T-helper 1 cell treated with Interleukin-12 subunit alpha and Interleukin-12 subunit beta and Interleukin-4 antibody, amounts not matched to agents 30 μg/mL and 1 μg/mL, for 36 hours (primary cell): Measurements from ENCODE around the gene LETM1.

Source experiments
- H3K27ac Mint-ChIP-seq: one replicate; pipeline ENCODE4 v1.8.0; 2021; ENCODE audit warnings: mild to moderate bottlenecking, mixed read lengths
- H3K27me3 Mint-ChIP-seq: one replicate; pipeline ENCODE4 v1.8.0; 2021; ENCODE audit warnings: low read depth, mixed read lengths
- H3K36me3 Mint-ChIP-seq: one replicate; pipeline ENCODE4 v1.8.0; 2021; ENCODE audit warnings: low read depth, mixed read lengths
- H3K4me1 Mint-ChIP-seq: one replicate; pipeline ENCODE4 v1.8.0; 2021; ENCODE audit warnings: low read depth, mixed read lengths
- H3K4me3 Mint-ChIP-seq: one replicate; pipeline ENCODE4 v1.8.0; 2021; ENCODE audit warnings: mild to moderate bottlenecking, moderate library complexity, mixed read lengths
- H3K9me3 Mint-ChIP-seq: one replicate; pipeline ENCODE4 v1.8.0; 2021; ENCODE audit warnings: mixed read lengths

LETM1 gene

DNA sequence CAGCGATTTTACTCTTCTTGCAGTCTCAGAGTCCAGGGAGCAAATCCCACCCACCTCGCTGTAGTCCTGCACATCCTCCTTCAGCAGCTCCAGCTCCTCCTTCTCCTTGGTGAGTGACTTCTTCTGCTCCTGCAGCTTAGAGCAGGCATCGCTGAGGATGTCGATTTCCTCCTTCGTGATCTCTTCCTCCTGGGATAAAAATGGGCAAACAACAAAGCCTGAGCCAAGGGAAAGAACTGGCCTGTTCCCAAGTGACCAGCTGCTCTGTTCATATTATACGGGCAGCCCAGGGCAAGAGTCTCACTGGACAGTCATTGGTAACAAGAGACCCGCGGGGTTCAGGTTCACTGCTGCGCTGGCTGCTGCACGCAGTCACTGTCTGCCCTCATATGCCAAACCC is 36.7 kb downstream of the LETM1 start:
- Mint-ChIP-seq H3K27me3 (no peaks in the 10 kb centered on the region), H3K36me3 (peaks cover 32% of the 10 kb centered on the region), H3K9me3 (no peaks in the 10 kb centered on the region), H3K4me3 (no peak overlapping the region), H3K4me1 (no peaks in the 10 kb centered on the region), H3K27ac (no peak overlapping the region)

DNA sequence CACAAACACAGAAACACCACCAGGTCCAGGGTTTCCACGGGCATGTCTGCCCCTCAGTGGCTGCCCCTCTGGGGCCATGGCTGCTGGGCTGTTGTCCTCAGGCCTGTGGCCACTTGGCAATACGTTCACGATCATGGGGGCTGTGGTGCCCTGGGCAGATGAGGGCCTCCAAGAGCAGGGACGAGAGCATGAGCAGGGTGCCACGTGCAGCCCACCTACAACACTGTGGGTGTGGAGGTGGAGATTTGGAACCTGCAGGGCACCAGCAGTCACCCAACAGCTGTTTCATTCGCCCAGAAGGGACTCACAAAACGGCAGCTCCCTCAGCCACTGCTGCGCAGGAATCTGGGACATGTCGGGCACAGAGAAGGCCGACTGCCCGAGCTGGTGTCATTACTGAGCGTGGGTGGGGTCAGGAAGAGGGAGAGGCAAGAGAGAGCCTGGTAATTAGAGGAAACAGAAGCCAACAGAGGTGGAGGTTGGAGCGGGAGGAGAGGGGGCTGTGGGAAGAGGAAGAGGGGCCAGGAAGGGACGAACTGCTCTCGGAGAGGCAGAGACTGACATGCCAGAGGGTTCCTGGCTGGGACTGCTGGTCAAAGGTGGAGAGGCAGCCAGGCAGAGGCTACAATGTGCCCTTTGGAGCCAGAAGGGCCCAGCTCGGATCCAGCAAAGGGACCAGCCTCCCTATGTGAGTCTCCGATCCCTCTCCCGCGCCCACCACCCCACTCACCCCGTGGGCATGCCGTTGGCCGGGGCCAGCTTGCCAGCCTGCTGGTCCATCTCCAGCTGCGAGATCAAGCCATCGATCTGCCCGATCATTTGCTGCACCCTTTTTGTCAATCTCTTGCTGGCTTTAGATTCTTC is 39.7 kb downstream of the LETM1 start:
- Mint-ChIP-seq H3K4me3 (no peak overlapping the region), H3K27ac (no peak overlapping the region), H3K36me3 (peaks cover 25% of the 10 kb centered on the region), H3K4me1 (no peaks in the 10 kb centered on the region), H3K27me3 (no peaks in the 10 kb centered on the region), H3K9me3 (no peaks in the 10 kb centered on the region)

DNA sequence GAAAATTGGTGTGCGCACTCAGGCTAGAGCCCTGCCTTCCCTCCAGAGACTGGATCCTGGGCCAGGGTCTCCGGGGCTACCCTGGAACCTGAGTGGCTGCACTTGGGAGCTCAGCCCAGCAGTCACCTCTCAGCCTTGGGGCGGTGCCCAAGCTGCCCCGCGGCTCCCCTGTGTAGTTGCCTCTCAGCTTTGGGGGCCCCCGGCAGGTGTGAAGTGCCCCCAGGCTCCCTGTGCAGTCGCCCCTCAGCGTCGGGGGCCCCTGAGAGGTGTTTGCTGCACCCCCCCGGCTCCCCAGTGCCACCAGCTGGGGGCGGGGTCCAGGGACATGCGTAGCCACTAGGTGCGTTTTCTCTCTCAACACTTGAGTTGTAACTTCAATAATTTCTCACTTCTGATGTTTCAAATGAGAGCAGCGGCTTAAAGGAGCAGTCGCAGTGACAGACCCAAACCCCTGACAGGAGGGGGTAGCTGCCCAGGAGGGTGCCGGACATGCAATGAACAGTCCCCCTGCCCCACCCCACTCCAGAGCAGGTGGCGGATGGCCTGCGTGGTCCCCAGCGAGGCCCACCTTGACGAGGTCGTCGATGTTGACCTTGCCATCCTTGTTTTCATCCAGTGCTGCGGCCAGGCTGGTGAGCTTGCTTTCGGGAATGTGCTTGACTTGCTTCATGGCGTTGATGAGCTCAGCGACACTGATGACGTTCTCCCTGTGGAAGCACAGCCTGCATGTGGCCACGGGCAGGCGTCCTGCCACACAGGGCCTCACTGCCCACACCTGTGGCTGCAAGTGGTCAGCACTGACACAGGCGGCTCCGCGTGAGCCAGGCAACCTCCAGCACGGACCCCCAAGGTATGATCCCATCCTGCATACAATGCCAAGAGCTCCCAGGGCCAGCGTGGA is 40.6 kb downstream of the LETM1 start:
- no peaks in the 10 kb centered on the region for H3K4me1 Mint-ChIP-seq
- no peaks in the 10 kb centered on the region for H3K27me3 Mint-ChIP-seq
- no peak overlapping the region for H3K27ac Mint-ChIP-seq
- peaks cover 25% of the 10 kb centered on the region for H3K36me3 Mint-ChIP-seq
- no peak overlapping the region for H3K4me3 Mint-ChIP-seq
- no peaks in the 10 kb centered on the region for H3K9me3 Mint-ChIP-seq

DNA sequence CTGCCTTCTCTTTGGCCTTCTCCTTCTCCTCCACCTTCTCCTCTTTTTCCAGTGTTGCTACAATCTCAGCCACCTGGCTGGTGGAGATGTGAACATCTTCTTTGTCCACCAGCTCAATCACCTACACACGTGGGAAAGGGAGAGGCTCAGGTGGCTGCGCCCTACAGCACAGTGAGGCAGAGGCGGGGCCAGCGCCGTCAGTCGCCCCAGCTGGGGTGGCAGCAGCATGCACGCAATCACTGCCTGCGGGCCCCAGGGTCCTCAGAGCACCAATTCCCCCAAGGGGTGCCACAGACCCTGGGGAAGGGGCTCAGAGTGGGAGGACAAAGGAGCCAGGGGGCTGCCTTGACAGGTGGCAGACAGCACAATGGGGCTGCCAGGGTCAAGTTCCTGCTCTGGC is 41.5 kb downstream of the LETM1 start:
- H3K4me1 Mint-ChIP-seq: no peaks in the 10 kb centered on the region
- no peaks in the 10 kb centered on the region for H3K27me3 Mint-ChIP-seq
- H3K36me3 Mint-ChIP-seq: peaks cover 20% of the 10 kb centered on the region
- no peak overlapping the region for H3K4me3 Mint-ChIP-seq
- H3K9me3 Mint-ChIP-seq: no peaks in the 10 kb centered on the region
- H3K27ac Mint-ChIP-seq: no peak overlapping the region

DNA sequence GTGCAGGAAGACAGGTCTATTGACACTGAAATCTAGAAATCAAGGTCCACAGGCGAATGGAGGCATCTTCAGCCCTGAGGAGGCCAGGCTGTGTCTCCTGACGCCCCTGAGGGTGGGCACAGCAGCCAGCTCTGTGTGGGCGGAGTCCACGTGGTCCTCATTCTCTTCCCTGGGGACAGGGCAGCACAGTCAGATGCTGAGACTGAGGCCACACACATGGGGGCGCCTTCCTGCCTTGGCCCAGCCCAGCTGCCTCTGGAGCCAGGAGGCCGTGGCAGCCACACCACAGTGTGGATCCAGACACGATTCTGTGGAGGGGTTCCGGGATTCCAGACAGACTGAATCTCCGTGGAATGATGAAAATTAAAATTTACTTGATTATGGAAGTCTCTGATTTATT is 42.0 kb downstream of the LETM1 start:
- H3K4me3 Mint-ChIP-seq: no peak overlapping the region
- H3K27me3 Mint-ChIP-seq: no peaks in the 10 kb centered on the region
- no peak overlapping the region for H3K27ac Mint-ChIP-seq
- H3K4me1 Mint-ChIP-seq: no peaks in the 10 kb centered on the region
- peaks cover 16% of the 10 kb centered on the region for H3K36me3 Mint-ChIP-seq
- H3K9me3 Mint-ChIP-seq: no peaks in the 10 kb centered on the region

DNA sequence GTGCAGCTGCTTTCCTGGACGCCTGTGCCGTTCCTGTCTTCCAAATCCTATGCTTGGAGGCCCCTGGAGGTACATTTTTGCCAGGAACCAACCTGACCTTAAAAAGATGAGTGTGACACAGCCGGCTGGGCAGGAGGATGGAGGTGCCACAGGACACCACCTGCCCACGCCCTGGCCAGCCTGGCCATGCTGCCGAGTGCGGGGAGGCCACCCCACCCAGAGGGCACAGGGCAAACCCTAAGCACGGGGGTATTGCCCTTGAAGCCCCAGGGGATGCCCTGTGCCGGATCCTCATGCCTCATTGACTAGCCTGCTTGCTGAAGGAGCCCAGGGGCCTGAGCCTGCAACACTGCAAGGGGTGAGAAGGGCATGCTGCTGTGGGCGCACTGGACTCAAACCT is 42.7 kb downstream of the LETM1 start:
- Mint-ChIP-seq H3K9me3 (no peaks in the 10 kb centered on the region), H3K4me1 (no peaks in the 10 kb centered on the region), H3K36me3 (peaks cover 16% of the 10 kb centered on the region), H3K4me3 (no peak overlapping the region), H3K27me3 (no peaks in the 10 kb centered on the region), H3K27ac (no peak overlapping the region)

DNA sequence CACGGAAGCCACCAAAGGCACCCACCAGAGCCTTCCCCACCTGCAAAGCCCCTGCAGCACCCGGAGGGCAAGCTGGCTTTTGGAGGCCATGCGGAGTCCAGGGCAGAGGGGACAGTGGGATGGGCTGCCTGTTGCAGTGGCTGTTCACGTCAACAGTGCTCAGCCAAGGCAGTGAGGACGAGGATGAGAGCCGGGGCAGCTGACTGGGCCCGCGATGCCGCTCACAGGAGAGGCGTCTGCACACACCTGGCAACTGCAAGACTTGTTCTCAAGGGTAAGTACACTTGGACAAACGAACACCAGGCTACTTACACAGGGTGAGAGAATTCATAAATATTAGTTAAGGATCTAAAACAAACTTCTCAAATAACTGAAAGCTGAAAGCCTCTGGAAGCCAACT is 43.2 kb downstream of the LETM1 start:
- Mint-ChIP-seq H3K4me3 (no peak overlapping the region), H3K36me3 (peaks cover 16% of the 10 kb centered on the region), H3K27ac (no peak overlapping the region), H3K27me3 (no peaks in the 10 kb centered on the region), H3K4me1 (no peaks in the 10 kb centered on the region), H3K9me3 (no peaks in the 10 kb centered on the region)

DNA sequence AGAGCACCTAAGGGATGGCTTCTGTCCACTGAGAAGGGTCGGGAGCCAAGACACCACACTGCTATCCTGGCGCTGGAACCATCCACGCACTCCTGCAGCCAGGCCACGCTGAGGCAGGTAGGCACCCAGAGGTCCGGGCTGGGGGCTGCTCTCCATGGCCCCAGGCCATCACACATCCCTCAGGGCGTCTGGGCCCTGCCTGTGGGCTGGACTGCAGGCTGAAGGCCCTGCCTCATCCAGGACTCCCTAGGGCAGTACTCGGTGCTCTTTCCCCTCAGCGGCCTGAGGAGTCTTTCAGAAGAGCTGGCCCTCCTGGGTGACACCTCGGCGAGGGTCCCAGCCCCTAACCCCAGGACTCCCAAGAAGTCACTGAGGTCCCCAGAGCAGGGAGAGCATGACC is 45.2 kb downstream of the LETM1 start:
- Mint-ChIP-seq H3K27ac (no peak overlapping the region), H3K27me3 (no peaks in the 10 kb centered on the region), H3K4me3 (no peak overlapping the region), H3K9me3 (no peaks in the 10 kb centered on the region), H3K4me1 (no peaks in the 10 kb centered on the region), H3K36me3 (peaks cover 11% of the 10 kb centered on the region)

DNA sequence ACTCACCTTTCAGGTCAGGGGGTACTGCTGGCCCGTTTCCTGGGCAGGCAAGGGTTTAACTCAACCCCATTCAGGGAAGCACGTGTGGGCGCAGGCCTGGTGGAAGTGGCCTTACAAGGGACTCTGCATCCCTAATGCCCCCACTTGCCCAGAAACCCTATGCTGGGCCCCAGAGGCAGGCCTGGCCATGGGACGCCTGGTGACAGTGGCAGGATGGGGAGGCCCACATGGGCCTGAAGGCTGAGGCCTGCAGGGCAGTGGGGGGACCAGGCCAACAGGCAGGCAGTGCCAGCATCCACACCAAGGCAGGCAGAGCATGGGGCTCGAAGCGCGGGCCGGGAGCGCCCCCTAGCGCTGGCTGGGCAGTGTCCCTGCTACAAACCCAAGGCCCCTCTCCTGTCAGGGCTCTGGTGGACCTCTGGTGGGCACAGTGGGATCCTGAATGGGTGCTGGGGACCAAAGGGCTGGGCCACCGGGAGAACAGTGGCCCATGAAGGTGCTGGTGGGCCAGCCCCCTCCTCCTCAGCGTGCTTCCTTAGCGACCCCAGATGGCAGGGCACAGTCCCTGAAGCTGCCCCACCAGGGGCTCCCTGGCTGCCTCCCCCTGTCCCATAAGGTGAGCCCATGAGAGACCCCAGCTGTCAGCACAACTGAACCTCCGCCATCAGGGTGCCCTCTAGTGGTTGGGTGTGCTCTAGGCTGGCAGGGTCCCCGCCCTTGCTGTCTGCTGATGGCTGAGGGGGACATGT is 46.0 kb downstream of the LETM1 start:
- peaks cover 9% of the 10 kb centered on the region for H3K36me3 Mint-ChIP-seq
- no peaks in the 10 kb centered on the region for H3K27me3 Mint-ChIP-seq
- H3K27ac Mint-ChIP-seq: no peak overlapping the region
- H3K4me3 Mint-ChIP-seq: no peak overlapping the region
- no peaks in the 10 kb centered on the region for H3K4me1 Mint-ChIP-seq
- H3K9me3 Mint-ChIP-seq: no peaks in the 10 kb centered on the region

DNA sequence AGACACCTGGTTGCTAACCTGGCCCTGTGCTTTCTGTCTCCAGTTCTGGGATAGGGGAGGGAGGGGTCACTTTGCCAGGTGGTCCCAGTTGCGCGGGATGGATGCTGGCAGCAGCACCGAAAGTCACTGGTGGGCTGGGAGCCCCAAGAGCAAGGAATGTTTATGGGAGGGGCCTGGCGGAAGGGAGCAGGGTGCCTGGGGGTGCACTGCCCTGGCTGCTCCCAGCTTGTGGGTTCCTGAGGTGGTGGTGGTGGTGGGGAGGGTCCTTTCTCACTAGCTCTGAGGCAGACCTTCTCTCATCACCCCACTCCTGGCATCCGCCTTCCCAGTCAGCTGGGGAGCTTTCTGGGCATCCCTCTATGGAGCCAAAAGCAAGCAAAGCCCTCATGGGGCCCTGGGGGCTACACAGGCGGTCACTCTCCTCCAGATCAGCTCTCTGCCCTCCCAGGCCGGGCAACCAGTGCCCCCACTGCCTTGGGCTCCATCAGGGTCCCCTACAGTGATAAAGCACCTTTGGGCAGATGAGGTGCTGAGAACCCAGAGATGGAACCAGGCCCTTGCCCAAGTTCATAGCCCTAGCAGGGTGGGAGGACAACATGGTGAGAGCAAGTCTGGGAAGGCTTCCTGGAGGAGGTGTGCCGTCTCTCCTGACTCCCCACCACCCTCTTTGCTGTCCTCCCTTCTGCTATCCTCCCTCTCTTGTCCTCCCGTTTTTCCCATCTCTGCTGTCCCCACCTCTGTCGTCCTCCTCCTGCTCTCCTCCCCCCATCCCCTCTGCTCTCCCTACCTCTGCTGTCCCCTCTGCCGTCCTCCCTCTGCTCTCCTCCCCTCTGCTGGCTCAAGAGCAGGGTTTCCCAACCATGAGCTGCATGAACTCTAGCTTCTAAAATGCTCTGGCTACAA is 46.9 kb downstream of the LETM1 start:
- no peaks in the 10 kb centered on the region for H3K27me3 Mint-ChIP-seq

DNA sequence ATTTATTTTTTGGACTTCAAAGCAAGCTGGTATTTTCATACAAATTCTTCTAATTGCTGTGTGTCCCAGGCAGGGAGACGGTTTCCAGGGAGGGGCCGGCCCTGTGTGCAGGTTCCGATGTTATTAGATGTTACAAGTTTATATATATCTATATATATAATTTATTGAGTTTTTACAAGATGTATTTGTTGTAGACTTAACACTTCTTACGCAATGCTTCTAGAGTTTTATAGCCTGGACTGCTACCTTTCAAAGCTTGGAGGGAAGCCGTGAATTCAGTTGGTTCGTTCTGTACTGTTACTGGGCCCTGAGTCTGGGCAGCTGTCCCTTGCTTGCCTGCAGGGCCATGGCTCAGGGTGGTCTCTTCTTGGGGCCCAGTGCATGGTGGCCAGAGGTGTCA is 47.6 kb downstream of the LETM1 start:
- H3K36me3 Mint-ChIP-seq: peaks cover 3% of the 10 kb centered on the region
- no peak overlapping the region for H3K27ac Mint-ChIP-seq
- no peaks in the 10 kb centered on the region for H3K4me1 Mint-ChIP-seq
- no peak overlapping the region for H3K4me3 Mint-ChIP-seq
- H3K9me3 Mint-ChIP-seq: no peaks in the 10 kb centered on the region
- no peaks in the 10 kb centered on the region for H3K27me3 Mint-ChIP-seq

More for the DNA sequence above, 46.9 kb downstream of the LETM1 start:
- Mint-ChIP-seq H3K4me1 (no peaks in the 10 kb centered on the region), H3K27ac (no peak overlapping the region), H3K36me3 (peaks cover 5% of the 10 kb centered on the region), H3K9me3 (no peaks in the 10 kb centered on the region), H3K4me3 (no peak overlapping the region)

DNA sequence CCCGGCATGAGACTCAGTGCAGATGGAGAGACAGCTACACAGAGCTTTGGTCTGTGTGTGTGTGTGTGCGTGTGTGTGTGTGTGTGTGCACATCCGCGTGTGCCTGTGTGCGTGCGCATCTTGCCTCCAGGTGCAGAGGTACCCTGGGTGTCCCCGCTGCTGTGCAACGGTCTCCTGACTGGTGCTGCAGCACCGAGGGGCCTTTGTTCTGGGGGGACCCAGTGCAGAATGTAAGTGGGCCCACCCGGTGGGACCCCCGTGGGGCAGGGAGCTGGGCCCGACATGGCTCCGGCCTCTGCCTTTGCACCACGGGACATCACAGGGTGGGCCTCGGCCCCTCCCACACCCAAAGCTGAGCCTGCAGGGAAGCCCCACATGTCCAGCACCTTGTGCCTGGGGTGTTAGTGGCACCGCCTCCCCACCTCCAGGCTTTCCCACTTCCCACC is 48.6 kb downstream of the LETM1 start:
- Mint-ChIP-seq H3K36me3 (no peaks in the 10 kb centered on the region), H3K27me3 (no peaks in the 10 kb centered on the region), H3K4me3 (no peak overlapping the region), H3K9me3 (no peaks in the 10 kb centered on the region), H3K4me1 (no peaks in the 10 kb centered on the region), H3K27ac (no peak overlapping the region)

DNA sequence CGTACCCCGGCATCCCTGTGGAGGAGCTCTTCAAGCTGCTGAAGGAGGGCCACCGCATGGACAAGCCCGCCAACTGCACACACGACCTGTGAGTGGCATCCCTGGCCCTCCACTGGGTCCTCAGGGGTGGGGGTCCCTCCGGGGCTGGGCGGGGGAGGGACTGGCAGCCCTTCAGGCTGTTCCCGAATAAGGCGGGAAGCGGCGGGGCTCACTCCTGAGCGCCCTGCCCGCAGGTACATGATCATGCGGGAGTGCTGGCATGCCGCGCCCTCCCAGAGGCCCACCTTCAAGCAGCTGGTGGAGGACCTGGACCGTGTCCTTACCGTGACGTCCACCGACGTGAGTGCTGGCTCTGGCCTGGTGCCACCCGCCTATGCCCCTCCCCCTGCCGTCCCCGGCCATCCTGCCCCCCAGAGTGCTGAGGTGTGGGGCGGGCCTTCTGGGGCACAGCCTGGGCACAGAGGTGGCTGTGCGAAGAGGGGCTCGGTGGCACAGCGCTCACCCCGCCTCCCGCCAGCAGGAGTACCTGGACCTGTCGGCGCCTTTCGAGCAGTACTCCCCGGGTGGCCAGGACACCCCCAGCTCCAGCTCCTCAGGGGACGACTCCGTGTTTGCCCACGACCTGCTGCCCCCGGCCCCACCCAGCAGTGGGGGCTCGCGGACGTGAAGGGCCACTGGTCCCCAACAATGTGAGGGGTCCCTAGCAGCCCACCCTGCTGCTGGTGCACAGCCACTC is 49.2 kb downstream of the LETM1 start:
- Mint-ChIP-seq H3K4me3 (no peak overlapping the region), H3K27me3 (no peaks in the 10 kb centered on the region), H3K9me3 (no peaks in the 10 kb centered on the region), H3K36me3 (no peaks in the 10 kb centered on the region), H3K27ac (no peak overlapping the region), H3K4me1 (no peaks in the 10 kb centered on the region)
